GM21526 (cell line): Measurements from ENCODE around the gene ZC3H12C.
"Not testable (repeated sequence)": the region's sequence is repeated elsewhere in the genome, so short reads cannot be mapped to it uniquely, and the experiment has no call there.

Experiments
- ATAC-seq: cut with Tn5 transposase; IDR thresholded peaks from one replicate; pipeline ENCODE4 v1.9.1; 2021; ENCODE audit warnings: moderate library complexity; ENCODE audit not compliant: unreplicated experiment, low FRiP score

ZC3H12C gene

GRCh38 chr11:110176366-110177085 lies 83.3 kb downstream of the ZC3H12C start:
- ATAC-seq: no peak

- ATAC-seq: no peak
These were observed 83.9 kb downstream of the ZC3H12C start for GRCh38 chr11:110177086-110177456.

- ATAC-seq: no peak
These were observed 85.9 kb downstream of the ZC3H12C start for GRCh38 chr11:110179064-110179463.

- ATAC-seq: no peak
These were observed 89.7 kb downstream of the ZC3H12C start for GRCh38 chr11:110182886-110183285.

GRCh38 chr11:110184456-110184855 lies 91.3 kb downstream of the ZC3H12C start:
- ATAC-seq: no peak

GRCh38 chr11:110185121-110185591 lies 92.0 kb downstream of the ZC3H12C start:
- no peak for ATAC-seq

- ATAC-seq: no peak
These were observed 92.4 kb downstream of the ZC3H12C start for GRCh38 chr11:110185599-110185998.

- ATAC-seq: no peak
These were observed 93.3 kb downstream of the ZC3H12C start for GRCh38 chr11:110186456-110186855.

- ATAC-seq: no peak
These were observed 93.7 kb downstream of the ZC3H12C start for GRCh38 chr11:110186867-110187266.

GRCh38 chr11:110187731-110188130 lies 94.5 kb downstream of the ZC3H12C start:
- ATAC-seq: no peak

GRCh38 chr11:110190885-110191284 lies 97.7 kb downstream of the ZC3H12C start:
- no peak for ATAC-seq

- peak; percentile 73 for ATAC-seq
These were observed 99.6 kb downstream of the ZC3H12C start for GRCh38 chr11:110192604-110193282.

GRCh38 chr11:110194211-110194766 lies 101.1 kb downstream of the ZC3H12C start:
- not testable (repeated sequence) for ATAC-seq

GRCh38 chr11:110196241-110196754 lies 103.1 kb downstream of the ZC3H12C start:
- ATAC-seq: no peak

GRCh38 chr11:110196884-110197420 lies 103.8 kb downstream of the ZC3H12C start:
- no peak for ATAC-seq

GRCh38 chr11:110198031-110198729 lies 105.0 kb downstream of the ZC3H12C start:
- ATAC-seq: no peak

- no peak for ATAC-seq
These were observed 106.2 kb downstream of the ZC3H12C start for GRCh38 chr11:110199184-110199981.

- no peak for ATAC-seq
These were observed 107.0 kb downstream of the ZC3H12C start for GRCh38 chr11:110200241-110200640.

- no peak for ATAC-seq
These were observed 107.6 kb downstream of the ZC3H12C start for GRCh38 chr11:110200836-110201235.

GRCh38 chr11:110207123-110207522 lies 113.9 kb downstream of the ZC3H12C start:
- ATAC-seq: no peak
